Dermis lymphatic vessel endothelial cell (primary cell): ENCODE data around the gene ZNF256. TPM values are rescaled to one million over a fixed set of nuclear protein-coding genes. Genes with fewer than 3 reads are reported as not detected.

Source experiments
- total RNA-seq: library from RNA; depleted of rRNA; stranded (reverse); fragments of >200 nt; gene quantifications from 2 replicates; pipeline ENCODE4 v1.2.1, GENCODE V29; 2014

The ZNF256 gene
- 4.9 and 6.1 TPM in 2 replicates for total RNA-seq

GRCh38 chr19:57947419-57948134 lies at the start of gene ZNF256:
ZNF256 (minus strand) TSS chr19:57947706; CDS start chr19:57947474, 232 bp downstream.

GRCh38 chr19:57974434-57974833 lies 26.9 kb upstream of the ZNF256 start, which contains the start of gene C19orf18:
C19orf18 (minus strand) TSS chr19:57974534; CDS start chr19:57974432, 102 bp downstream.

GRCh38 chr19:57934820-57935665 lies 12.5 kb downstream of the ZNF256 start, which contains the start of gene ZNF418:
ZNF418 (minus strand) TSS chr19:57935402; CDS start chr19:57933822, 1,580 bp downstream.

GRCh38 chr19:57916168-57916995 lies 31.1 kb downstream of the ZNF256 start, which contains the start of gene ZNF417:
ZNF417 (minus strand) TSS chr19:57916592; CDS start chr19:57916411, 181 bp downstream.

Other genes with a start within 250 kb of the ZNF256 start
- gene ZNF154, start 238.5 kb downstream of the ZNF256 start, total RNA-seq, result under 0.01 and 0.11 TPM in 2 replicates
- 4.9 and 5.5 TPM in 2 replicates for gene ZNF671, start 220.1 kb downstream of the ZNF256 start, total RNA-seq
- 17.7 and 18.0 TPM in 2 replicates for gene ZNF776, start 200.9 kb downstream of the ZNF256 start, total RNA-seq
- gene ZNF586, start 178.0 kb downstream of the ZNF256 start, total RNA-seq, result 14.5 and 17.8 TPM in 2 replicates
- gene ZNF552, start 132.8 kb downstream of the ZNF256 start, total RNA-seq, result 5.7 and 7.8 TPM in 2 replicates
- 11.9 and 13.8 TPM in 2 replicates for gene ZNF587B, start 117.4 kb downstream of the ZNF256 start, total RNA-seq
- gene ZNF587, start 97.8 kb downstream of the ZNF256 start, total RNA-seq, result 12.5 and 15.6 TPM in 2 replicates
- gene ZNF814, start 58.7 kb downstream of the ZNF256 start, total RNA-seq, result 1.7 and 2.1 TPM in 2 replicates
- 11.5 and 13.2 TPM in 2 replicates for gene ZNF417, start 31.1 kb downstream of the ZNF256 start, total RNA-seq
- 2.1 and 2.3 TPM in 2 replicates for gene ZNF418, start 12.3 kb downstream of the ZNF256 start, total RNA-seq
- gene C19orf18, start 26.8 kb upstream of the ZNF256 start, total RNA-seq, result not detected in 2 replicates
- gene ZNF606, start 55.1 kb upstream of the ZNF256 start, total RNA-seq, result 8.7 and 10.2 TPM in 2 replicates
- gene ZSCAN1, start 86.3 kb upstream of the ZNF256 start, total RNA-seq, result not detected in 2 replicates
- gene ZNF135, start 111.6 kb upstream of the ZNF256 start, total RNA-seq, result 0.33 and 0.34 TPM in 2 replicates
- gene ZSCAN18, start 150.5 kb upstream of the ZNF256 start, total RNA-seq, result 7.5 TPM in 2 replicates
- 8.7 and 10.5 TPM in 2 replicates for gene ZNF329, start 203.1 kb upstream of the ZNF256 start, total RNA-seq
- 13.4 and 14.4 TPM in 2 replicates for gene ZNF274, start 235.4 kb upstream of the ZNF256 start, total RNA-seq